SIG-M5 (cell line): ENCODE data around the gene EPS8L1.

ENCODE experiments used
- DNase-seq: peaks from one replicate; lab custom pipeline; 2025; lab: John Stamatoyannopoulos, UW

EPS8L1 gene

DNA sequence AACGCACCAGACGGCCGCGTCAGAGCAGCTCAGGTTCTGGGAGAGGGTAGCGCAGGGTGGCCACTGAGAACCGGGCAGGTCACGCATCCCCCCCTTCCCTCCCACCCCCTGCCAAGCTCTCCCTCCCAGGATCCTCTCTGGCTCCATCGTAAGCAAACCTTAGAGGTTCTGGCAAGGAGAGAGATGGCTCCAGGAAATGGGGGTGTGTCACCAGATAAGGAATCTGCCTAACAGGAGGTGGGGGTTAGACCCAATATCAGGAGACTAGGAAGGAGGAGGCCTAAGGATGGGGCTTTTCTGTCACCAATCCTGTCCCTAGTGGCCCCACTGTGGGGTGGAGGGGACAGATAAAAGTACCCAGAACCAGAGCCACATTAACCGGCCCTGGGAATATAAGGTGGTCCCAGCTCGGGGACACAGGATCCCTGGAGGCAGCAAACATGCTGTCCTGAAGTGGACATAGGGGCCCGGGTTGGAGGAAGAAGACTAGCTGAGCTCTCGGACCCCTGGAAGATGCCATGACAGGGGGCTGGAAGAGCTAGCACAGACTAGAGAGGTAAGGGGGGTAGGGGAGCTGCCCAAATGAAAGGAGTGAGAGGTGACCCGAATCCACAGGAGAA, 39.9 kb downstream of the EPS8L1 start:
- DNase-seq = no peak

DNA sequence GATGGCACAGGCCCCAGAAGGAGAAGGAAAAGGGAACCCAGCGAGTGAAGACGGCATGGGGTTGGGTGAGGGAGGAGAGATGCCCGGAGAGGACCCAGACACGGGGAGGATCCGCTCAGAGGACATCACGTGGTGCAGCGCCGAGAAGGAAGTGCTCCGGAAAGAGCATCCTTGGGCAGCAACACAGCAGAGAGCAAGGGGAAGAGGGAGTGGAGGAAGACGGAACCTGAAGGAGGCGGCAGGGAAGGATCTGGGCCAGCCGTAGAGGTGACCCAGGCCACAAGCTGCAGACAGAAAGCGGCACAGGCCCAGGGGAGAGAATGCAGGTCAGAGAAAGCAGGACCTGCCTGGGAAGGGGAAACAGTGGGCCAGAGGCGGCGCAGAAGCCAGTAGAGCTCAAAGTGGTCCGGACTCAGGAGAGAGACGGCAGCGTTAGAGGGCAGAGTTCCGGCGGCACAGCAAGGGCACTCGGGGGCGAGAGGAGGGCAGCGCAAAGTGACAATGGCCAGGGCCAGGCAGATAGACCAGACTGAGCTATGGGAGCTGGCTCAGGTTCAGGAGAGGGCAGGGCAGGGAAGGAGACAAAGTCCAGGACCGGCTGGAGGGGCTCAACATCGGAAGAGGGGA, 40.7 kb downstream of the EPS8L1 start:
- no peak for DNase-seq

DNA sequence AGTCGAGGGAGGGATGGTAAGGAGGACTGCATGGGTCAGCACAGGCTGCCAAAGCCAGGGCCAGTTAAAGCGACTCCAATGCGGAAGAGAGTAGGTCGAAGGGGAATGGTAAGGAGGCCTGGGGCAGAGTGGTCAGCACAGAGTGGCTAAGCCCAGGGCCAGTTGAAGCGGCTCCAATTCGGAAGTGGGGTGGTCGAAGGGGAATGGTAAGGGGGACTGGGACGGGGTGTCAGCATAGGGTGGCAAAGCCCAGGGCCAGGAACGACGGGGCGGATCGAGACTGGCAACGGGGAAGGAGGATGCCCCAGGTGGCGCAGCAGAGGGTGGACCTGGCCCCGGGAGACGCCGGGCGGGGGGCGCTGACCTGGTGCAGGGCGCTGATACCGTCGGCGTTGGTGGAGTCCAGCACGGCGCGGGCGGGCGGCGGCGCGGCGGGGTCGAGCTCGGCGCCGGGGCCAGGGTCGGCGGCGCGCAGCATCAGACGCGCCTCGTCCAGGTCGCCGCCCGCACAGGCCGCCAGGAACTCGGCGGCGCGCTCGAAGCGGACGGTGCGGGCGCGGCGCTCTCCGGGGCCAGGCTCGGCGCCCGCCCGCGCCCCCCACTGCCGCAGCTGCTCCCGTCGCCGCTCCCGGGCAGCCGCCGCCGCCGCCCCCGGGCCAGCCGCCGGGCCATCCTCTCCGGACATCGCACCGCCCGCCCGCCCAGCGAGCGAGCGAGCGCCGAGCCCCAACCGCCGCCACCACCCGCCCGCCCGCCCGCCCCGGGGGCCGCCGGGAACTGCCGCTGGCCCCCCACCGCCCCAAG, 41.4 kb downstream of the EPS8L1 start, which contains the start of gene PPP1R12C:
PPP1R12C (minus strand) TSS at position 779 of the 804 bp plus-strand sequence; CDS start at position 685, 94 bp downstream.
- DNase-seq = no peak

DNA sequence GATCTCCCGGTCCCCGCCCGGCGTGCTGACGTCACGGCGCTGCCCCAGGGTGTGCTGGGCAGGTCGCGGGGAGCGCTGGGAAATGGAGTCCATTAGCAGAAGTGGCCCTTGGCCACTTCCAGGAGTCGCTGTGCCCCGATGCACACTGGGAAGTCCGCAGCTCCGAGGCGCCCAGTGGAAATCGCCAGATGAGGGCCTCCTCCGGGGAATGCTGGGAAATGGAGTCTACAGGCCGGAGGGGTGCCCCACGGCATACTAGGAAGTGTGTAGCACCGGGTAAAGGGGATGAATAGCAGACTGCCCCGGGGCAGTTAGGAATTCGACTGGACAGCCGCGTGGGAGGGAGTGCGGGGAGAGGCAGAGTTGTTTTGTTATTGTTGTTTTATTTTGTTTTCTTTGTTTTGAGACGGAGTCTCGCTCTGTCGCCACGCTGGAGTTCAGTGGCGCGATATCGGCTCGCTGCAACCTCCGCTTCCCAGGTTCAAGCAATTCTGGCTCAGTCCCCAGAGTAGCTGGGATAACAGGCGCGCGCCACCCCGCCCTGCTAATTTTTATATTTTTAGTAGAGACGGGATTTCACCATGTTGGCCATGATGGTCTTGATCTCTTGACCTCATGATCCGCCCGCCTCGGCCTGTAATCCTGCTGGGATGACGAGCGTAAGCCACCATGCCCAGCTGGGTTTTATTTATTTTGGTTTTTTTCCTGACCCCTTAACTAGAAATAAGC, 42.2 kb downstream of the EPS8L1 start:
- DNase-seq = peak; percentile 91

GRCh38 chr19:55118401-55118991, 42.8 kb downstream of the EPS8L1 start:
- DNase-seq = no peak

- no peak for DNase-seq
These were observed 43.4 kb downstream of the EPS8L1 start for GRCh38 chr19:55119053-55119452.

- no peak for DNase-seq
These were observed 55.8 kb downstream of the EPS8L1 start for GRCh38 chr19:55131421-55131820.

DNA sequence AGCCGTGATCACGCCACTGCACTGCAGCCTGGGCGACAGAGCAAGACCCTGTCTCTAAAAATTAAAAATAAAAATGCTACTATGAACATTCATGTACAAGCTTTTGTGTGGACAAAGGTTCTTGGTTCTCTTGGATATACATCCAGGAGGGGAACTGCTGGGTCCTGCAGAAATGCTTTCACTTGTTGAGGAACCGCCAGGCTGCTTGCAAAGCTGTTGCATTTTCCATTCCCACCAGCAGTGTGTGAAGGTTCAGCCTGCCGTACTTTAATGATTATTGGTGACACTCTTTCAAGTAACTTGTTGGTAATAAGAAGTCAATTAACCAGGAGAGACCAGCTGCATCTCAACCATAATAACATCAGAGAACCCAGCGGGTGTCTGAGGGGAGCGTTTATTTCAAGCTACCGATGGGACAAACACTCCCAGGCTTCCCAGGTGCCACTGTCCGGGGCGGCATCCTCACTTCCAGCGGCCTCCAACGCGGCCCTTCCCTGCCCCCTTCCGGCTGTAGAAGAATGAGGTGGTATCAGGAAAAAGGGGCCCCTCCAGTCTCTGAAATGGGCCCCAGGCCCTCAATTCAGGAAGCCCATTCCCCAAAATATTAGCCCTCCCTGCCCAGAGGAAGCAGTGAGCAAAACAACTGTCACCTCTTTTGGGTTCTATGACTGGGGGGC, 56.9 kb downstream of the EPS8L1 start:
- DNase-seq = no peak

DNA sequence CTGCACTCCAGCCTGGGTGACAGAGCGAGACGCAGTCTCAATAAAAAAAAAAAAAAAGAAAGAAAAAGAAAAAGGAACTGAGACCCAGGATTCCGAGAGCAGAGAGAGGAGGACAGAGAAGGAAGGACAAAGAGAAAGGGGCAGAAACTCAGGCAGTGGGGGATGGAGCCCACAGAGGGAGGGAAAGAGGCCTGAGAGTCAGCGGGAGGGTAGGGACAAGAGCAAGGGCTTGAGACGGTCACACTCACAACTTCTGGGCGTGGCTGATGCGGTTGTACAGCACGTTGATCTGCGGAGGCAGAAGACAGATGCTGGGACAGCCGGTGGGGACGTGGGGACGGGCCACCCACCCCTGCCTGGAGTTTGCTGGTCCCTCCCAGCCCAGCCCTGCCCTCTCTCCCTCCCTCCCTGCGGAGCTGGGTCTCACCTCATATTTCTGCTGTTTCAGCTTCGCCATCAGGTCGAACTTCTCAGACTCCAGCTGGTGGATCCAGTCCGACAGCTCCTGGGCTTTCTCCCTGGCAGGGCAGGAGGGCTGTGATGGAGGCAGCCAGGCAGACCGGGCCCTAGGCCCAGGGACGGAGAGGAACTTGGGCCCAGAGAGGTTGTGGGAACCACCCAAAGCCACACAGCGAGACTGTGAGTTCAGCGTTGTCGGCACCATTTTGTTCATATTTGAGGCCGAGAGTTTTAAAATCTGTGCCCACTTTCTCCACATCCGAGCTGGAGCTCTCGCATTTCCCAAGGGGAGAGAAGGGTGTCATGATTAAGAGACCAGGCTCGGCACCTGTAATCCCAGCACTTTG, 58.2 kb downstream of the EPS8L1 start:
- no peak for DNase-seq

DNA sequence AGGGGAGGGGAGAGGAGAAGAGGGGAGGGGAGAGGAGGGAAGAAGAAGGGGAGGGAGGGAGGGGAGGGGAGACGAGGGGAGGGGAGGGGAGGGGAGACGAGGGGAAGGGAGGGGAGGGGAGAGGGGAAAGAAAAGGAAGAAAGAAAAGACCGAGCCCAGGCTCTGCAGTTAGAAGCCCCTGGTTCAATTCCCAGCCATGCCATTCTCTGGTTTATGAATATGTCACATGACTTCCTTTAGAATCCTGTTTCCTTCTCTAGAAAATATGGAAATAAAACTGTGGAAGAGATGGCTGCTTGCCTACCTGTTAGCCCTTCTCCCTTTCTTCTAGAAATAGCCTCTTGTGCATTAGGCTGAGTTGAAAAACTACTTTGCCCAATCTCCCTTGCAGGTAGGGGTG, 59.1 kb downstream of the EPS8L1 start:
- DNase-seq = no peak

DNA sequence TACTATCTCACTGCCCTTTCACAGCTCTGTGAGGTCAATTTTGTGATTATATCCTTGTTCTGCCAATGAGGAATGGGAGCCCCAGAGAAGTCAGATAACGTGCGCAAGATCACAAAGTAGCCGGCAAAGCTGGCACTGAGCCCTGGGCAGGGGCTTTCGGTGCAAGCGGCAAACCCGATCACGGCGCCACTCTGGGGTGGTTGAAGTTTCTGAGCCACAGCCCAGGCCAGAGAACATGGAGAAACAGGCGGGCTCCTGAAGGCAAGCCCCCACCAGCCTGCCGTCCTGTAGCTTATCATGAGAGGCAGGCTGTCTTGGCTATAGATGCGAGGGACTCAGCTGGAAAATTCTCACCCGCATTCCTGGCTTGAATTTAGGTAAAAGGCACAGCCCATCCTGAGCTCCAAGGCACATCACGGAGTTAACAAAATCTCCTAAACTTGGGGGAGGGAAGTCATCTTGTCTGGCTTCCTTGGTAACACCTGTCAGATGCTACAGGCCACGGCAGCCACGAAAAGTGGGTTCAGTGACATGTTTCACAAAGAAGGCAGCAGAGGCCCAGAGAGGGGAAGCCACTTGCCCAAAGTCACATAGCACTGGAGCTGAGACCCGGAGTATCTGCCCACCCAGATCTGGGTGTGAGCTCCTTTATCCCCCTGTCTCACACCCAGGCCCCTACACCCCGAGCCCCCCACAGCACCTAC, 60.9 kb downstream of the EPS8L1 start:
- DNase-seq = no peak
